Measurements from ENCODE around the gene MYO1E.
A peak's percentile ranks its signal among the peaks of the same experiment; 100 is the strongest.
"Not testable (repeated sequence)": the region's sequence is repeated elsewhere in the genome, so short reads cannot be mapped to it uniquely, and the experiment has no call there.

Gene MYO1E

DNA sequence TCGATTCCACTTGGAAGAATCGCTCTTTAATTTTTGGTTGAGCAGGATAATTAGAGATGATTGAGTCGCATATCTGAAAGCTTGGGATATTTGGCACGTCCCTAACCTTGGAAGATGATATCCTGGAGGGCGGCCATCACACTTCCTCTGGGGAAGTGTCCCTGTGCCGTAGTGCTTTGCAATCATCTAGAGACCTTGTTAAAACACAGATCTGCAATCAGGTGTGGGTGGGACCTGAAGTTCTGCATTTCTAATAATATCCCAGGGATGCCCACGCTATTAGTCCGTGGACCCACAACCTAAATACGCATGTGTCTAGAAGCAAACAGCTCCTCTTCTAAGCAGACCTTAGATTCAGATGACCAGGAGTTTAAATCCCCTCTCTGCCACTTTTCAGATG, 20.5 kb downstream of the MYO1E start:
- Histone ChIP-seq H3K27ac (ENCODE audit: low read length) (no peak overlapping the region), H3K36me3 (ENCODE audit: control insufficient read depth in 2 of 2, insufficient read depth in 2 of 2, low read length in 2 of 2) (no peaks in the 10 kb centered on the region), H3K4me1 (ENCODE audit: control insufficient read depth, insufficient read depth, low read length) (no peaks in the 10 kb centered on the region), H3K9ac (ENCODE audit: low read length in 2 of 2) (no peak overlapping the region), H3K27me3 (ENCODE audit: control insufficient read depth in 1 of 2, insufficient read depth in 2 of 2, low read length in 2 of 2) (no peaks in the 10 kb centered on the region), H3K4me3 (ENCODE audit: low read length in 2 of 2) (peak overlapping the region in 1 of 2 donors; percentile 3), H3K9me3 (ENCODE audit: control insufficient read depth in 2 of 2, low read length in 2 of 2) (no peaks in the 10 kb centered on the region)

DNA sequence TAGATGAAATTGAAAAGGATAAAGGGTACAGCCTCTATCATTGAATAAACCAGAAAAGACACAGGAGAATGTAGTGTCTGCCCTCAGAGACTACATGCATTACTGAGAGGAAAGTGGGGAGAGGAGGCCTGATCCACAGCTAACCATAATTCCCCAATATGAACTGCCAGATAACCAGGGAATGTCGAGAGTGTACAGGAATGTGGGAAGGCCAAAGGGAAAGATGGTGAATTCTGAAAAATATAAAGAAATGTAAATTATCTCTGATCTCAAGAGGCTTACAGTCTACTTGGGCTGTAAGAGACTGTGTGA, 22.3 kb downstream of the MYO1E start:
- Histone ChIP-seq H3K9me3 (ENCODE audit: control insufficient read depth in 2 of 2, low read length in 2 of 2) (no peaks in the 10 kb centered on the region), H3K4me3 (ENCODE audit: low read length in 2 of 2) (no peak overlapping the region), H3K4me1 (ENCODE audit: control insufficient read depth, insufficient read depth, low read length) (peaks cover 3% of the 10 kb centered on the region), H3K36me3 (ENCODE audit: control insufficient read depth in 2 of 2, insufficient read depth in 2 of 2, low read length in 2 of 2) (no peaks in the 10 kb centered on the region), H3K27me3 (ENCODE audit: control insufficient read depth in 1 of 2, insufficient read depth in 2 of 2, low read length in 2 of 2) (no peaks in the 10 kb centered on the region), H3K27ac (ENCODE audit: low read length) (no peak overlapping the region), H3K9ac (ENCODE audit: low read length in 2 of 2) (no peak overlapping the region)

DNA sequence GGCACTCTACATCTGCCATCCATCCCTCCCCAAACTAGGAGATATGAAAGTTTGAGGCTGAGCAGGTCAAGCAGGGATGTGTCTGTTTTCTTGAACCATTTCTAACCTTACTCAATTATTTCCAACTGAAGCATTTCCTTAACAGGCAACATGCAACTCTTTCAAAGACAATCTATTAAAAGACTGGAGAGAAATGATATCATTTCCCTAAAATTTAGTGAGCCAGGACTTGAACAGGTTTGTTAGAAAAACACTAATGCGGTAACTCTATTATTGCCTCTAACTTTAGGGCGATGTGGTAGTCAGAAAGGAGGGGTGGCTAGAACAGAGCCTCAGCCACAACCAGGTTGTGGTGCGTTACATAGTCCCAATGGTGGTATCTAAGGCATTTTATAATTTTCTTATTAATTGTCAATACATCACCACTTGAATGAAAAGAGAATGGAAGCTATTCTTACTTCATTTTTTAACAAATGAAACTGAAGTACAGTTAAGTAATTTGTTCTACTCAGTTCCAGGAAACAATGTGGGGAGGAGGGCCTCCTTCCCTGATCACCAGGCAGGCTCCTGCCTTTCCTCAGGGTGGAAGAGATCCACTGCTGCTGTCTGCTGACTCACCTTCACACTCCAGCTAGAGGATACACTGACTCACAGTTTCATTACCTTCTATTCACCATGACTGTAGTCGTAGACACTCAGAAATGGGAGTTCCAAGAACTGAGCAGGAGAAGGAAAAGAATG, 22.8 kb downstream of the MYO1E start:
- no peak overlapping the region for H3K27ac ChIP-seq (ENCODE audit: low read length)
- H3K4me1 ChIP-seq (ENCODE audit: control insufficient read depth, insufficient read depth, low read length): peaks cover 3% of the 10 kb centered on the region
- no peaks in the 10 kb centered on the region for H3K9me3 ChIP-seq (ENCODE audit: control insufficient read depth in 2 of 2, low read length in 2 of 2)
- no peaks in the 10 kb centered on the region for H3K27me3 ChIP-seq (ENCODE audit: control insufficient read depth in 1 of 2, insufficient read depth in 2 of 2, low read length in 2 of 2)
- no peak overlapping the region for H3K9ac ChIP-seq (ENCODE audit: low read length in 2 of 2)
- no peak overlapping the region for H3K4me3 ChIP-seq (ENCODE audit: low read length in 2 of 2)
- H3K36me3 ChIP-seq (ENCODE audit: control insufficient read depth in 2 of 2, insufficient read depth in 2 of 2, low read length in 2 of 2): no peaks in the 10 kb centered on the region

DNA sequence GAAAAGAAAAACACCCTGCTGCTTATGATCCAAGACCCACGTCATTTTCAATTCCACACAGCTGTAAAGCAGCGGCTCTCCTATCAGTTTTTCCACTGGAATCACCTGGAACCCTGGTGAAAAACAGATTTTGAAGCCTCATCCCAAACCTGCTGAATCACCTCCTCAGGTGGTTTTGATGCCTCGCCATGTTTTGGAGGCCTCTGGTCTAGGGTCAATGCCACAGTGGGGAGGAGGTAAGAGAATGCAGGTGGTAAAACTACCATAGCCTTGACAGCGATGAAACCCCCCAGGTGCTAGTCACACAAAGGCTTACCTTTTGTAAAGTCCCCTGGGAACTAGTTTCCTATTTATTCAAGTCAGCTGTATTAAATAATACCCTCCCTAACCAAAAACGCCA, 24.8 kb downstream of the MYO1E start:
- H3K4me1 ChIP-seq (ENCODE audit: control insufficient read depth, insufficient read depth, low read length): peaks cover 3% of the 10 kb centered on the region
- H3K27me3 ChIP-seq (ENCODE audit: control insufficient read depth in 1 of 2, insufficient read depth in 2 of 2, low read length in 2 of 2): no peaks in the 10 kb centered on the region
- H3K36me3 ChIP-seq (ENCODE audit: control insufficient read depth in 2 of 2, insufficient read depth in 2 of 2, low read length in 2 of 2): no peaks in the 10 kb centered on the region
- H3K9ac ChIP-seq (ENCODE audit: low read length in 2 of 2): no peak overlapping the region
- no peak overlapping the region for H3K4me3 ChIP-seq (ENCODE audit: low read length in 2 of 2)
- H3K27ac ChIP-seq (ENCODE audit: low read length): no peak overlapping the region
- no peaks in the 10 kb centered on the region for H3K9me3 ChIP-seq (ENCODE audit: control insufficient read depth in 2 of 2, low read length in 2 of 2)

DNA sequence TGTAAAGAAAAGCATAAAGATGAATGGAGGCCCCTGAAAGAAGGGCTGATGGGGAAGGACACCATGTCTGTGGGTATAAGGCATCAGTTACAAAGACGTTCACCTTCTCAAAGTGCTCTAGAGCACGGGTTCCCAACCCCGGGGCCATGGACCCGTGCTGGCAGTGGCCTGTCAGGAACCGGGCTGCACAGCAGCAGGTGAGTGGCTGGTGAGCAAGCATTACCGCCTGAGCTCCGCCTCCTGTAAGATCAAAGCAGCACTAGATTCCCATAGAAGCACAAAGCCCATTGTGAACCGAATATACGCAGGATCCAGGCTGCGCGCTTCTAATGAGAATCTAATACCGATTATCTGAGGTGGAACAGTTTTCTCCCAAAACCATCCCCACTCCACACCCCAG, 25.7 kb downstream of the MYO1E start:
- peaks cover 3% of the 10 kb centered on the region for H3K4me1 ChIP-seq (ENCODE audit: control insufficient read depth, insufficient read depth, low read length)

DNA sequence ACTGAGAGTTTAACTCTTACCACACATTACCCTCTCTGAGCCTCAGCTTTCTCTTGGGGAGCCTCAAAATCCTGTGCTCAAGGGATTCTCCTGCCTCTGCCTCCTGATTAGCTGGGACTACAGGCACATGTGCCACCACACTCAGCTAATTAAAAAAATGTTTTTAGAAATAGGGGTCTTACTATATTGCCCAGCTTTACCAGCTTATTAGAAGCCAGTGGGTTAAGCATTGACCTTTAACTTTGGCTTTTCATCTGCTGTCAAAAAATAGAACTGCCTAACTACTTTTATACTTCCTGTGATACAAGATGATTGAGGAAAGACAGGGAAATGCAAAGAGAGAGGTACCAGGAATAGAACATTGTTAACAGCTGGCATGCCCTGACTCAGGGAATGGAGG, 27.3 kb downstream of the MYO1E start:
- no peaks in the 10 kb centered on the region for H3K36me3 ChIP-seq (ENCODE audit: control insufficient read depth in 2 of 2, insufficient read depth in 2 of 2, low read length in 2 of 2)
- peaks cover 3% of the 10 kb centered on the region for H3K4me1 ChIP-seq (ENCODE audit: control insufficient read depth, insufficient read depth, low read length)
- H3K27me3 ChIP-seq (ENCODE audit: control insufficient read depth in 1 of 2, insufficient read depth in 2 of 2, low read length in 2 of 2): no peaks in the 10 kb centered on the region
- H3K9ac ChIP-seq (ENCODE audit: low read length in 2 of 2): no peak overlapping the region
- H3K27ac ChIP-seq (ENCODE audit: low read length): no peak overlapping the region
- no peaks in the 10 kb centered on the region for H3K9me3 ChIP-seq (ENCODE audit: control insufficient read depth in 2 of 2, low read length in 2 of 2)
- H3K4me3 ChIP-seq (ENCODE audit: low read length in 2 of 2): no peak overlapping the region

More for the DNA sequence above, 25.7 kb downstream of the MYO1E start:
- H3K9me3 ChIP-seq (ENCODE audit: control insufficient read depth in 2 of 2, low read length in 2 of 2): no peaks in the 10 kb centered on the region
- no peaks in the 10 kb centered on the region for H3K36me3 ChIP-seq (ENCODE audit: control insufficient read depth in 2 of 2, insufficient read depth in 2 of 2, low read length in 2 of 2)
- no peak overlapping the region for H3K27ac ChIP-seq (ENCODE audit: low read length)
- no peak overlapping the region for H3K9ac ChIP-seq (ENCODE audit: low read length in 2 of 2)
- H3K4me3 ChIP-seq (ENCODE audit: low read length in 2 of 2): no peak overlapping the region
- H3K27me3 ChIP-seq (ENCODE audit: control insufficient read depth in 1 of 2, insufficient read depth in 2 of 2, low read length in 2 of 2): no peaks in the 10 kb centered on the region

DNA sequence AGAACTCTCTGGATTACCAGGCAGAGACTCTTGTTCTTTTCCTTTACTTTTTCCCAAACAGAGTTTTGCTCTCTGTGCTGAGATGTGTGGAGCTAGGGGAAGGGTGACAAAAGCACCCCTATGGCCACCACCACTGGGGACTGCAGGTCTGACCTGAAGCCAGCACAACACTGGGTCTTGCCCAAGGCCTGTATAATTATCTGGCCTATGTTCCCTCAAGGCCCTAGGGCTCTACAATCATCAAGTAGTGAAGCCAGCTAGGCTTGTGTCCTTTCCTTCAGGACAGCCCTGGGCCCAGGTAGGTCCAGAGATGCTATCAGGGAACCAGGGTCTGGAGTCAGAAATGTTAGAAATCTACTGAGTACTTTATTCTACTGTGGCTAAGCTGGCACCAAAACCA, 28.4 kb downstream of the MYO1E start:
- no peak overlapping the region for H3K4me3 ChIP-seq (ENCODE audit: low read length in 2 of 2)
- H3K9me3 ChIP-seq (ENCODE audit: control insufficient read depth in 2 of 2, low read length in 2 of 2): no peaks in the 10 kb centered on the region
- peaks cover 3% of the 10 kb centered on the region for H3K4me1 ChIP-seq (ENCODE audit: control insufficient read depth, insufficient read depth, low read length)
- no peaks in the 10 kb centered on the region for H3K27me3 ChIP-seq (ENCODE audit: control insufficient read depth in 1 of 2, insufficient read depth in 2 of 2, low read length in 2 of 2)
- H3K36me3 ChIP-seq (ENCODE audit: control insufficient read depth in 2 of 2, insufficient read depth in 2 of 2, low read length in 2 of 2): no peaks in the 10 kb centered on the region
- no peak overlapping the region for H3K9ac ChIP-seq (ENCODE audit: low read length in 2 of 2)
- H3K27ac ChIP-seq (ENCODE audit: low read length): no peak overlapping the region

DNA sequence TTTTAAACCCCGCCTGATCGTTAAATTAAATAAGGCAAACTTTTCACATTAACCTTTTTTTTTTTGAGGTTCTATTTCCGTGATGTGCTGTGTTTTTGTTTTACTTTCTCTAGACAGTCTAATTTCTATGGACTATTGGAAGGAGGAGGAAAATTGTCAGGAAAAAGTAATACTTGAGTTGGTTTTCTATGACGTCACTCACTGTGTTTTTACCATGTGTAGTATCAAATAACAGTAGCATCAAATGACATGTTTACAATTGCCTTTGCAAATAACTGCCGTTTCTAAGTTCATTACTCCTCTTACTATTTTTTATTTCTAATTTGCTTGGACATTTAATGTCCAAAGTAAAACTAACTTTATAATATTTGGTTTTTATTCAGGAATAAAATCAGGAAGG, 32.3 kb downstream of the MYO1E start:
- Histone ChIP-seq H3K4me3 (ENCODE audit: low read length in 2 of 2) (no peak overlapping the region), H3K36me3 (ENCODE audit: control insufficient read depth in 2 of 2, insufficient read depth in 2 of 2, low read length in 2 of 2) (no peaks in the 10 kb centered on the region), H3K4me1 (ENCODE audit: control insufficient read depth, insufficient read depth, low read length) (no peaks in the 10 kb centered on the region), H3K9me3 (ENCODE audit: control insufficient read depth in 2 of 2, low read length in 2 of 2) (no peaks in the 10 kb centered on the region), H3K27me3 (ENCODE audit: control insufficient read depth in 1 of 2, insufficient read depth in 2 of 2, low read length in 2 of 2) (no peaks in the 10 kb centered on the region), H3K9ac (ENCODE audit: low read length in 2 of 2) (no peak overlapping the region), H3K27ac (ENCODE audit: low read length) (no peak overlapping the region)

DNA sequence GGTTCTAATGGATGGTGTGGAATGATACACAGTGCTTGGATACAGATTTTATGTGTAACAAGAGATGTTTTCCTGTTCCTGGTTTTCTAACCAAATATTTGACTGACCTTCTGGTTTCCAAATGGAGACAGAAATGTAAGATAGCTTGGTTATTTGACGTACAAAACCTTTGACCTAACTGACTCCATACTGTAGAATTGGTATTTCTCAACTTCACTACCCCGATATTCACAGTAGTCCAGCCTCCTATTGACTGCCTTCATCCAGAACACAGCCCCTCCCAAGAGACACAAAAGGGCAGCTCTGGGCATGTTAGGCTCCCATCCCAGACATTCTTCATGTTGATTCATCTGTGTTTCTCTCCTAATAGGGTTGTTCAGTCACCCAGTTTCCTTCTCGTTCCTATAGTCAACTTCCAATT, 33.4 kb downstream of the MYO1E start:
- no peak overlapping the region for H3K27ac ChIP-seq (ENCODE audit: low read length)
- H3K4me1 ChIP-seq (ENCODE audit: control insufficient read depth, insufficient read depth, low read length): no peaks in the 10 kb centered on the region
- H3K4me3 ChIP-seq (ENCODE audit: low read length in 2 of 2): no peak overlapping the region
- no peak overlapping the region for H3K9ac ChIP-seq (ENCODE audit: low read length in 2 of 2)
- H3K9me3 ChIP-seq (ENCODE audit: control insufficient read depth in 2 of 2, low read length in 2 of 2): no peaks in the 10 kb centered on the region
- no peaks in the 10 kb centered on the region for H3K27me3 ChIP-seq (ENCODE audit: control insufficient read depth in 1 of 2, insufficient read depth in 2 of 2, low read length in 2 of 2)
- no peaks in the 10 kb centered on the region for H3K36me3 ChIP-seq (ENCODE audit: control insufficient read depth in 2 of 2, insufficient read depth in 2 of 2, low read length in 2 of 2)

DNA sequence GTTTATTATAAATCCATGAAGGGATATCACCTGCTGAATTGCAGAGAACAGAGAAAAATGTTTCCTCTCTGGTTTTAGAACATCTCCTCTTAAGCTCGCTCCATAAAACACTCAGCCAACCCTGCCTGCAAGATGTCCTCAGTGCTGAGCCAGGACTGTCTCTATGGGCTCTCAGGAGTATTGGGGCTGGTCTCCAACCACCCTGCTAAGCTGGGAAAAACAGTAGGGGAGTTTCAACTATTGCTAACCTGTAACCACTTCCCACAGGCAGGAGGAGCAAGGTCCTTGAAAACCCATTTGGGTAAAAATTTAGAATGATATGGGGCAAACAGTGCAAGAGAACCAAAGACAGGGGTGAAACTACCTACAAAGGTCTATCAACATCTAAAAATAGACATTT, 34.3 kb downstream of the MYO1E start:
- Histone ChIP-seq H3K36me3 (ENCODE audit: control insufficient read depth in 2 of 2, insufficient read depth in 2 of 2, low read length in 2 of 2) (no peaks in the 10 kb centered on the region), H3K27ac (ENCODE audit: low read length) (no peak overlapping the region), H3K9ac (ENCODE audit: low read length in 2 of 2) (no peak overlapping the region), H3K4me3 (ENCODE audit: low read length in 2 of 2) (no peak overlapping the region), H3K9me3 (ENCODE audit: control insufficient read depth in 2 of 2, low read length in 2 of 2) (no peaks in the 10 kb centered on the region), H3K27me3 (ENCODE audit: control insufficient read depth in 1 of 2, insufficient read depth in 2 of 2, low read length in 2 of 2) (no peaks in the 10 kb centered on the region), H3K4me1 (ENCODE audit: control insufficient read depth, insufficient read depth, low read length) (no peaks in the 10 kb centered on the region)

DNA sequence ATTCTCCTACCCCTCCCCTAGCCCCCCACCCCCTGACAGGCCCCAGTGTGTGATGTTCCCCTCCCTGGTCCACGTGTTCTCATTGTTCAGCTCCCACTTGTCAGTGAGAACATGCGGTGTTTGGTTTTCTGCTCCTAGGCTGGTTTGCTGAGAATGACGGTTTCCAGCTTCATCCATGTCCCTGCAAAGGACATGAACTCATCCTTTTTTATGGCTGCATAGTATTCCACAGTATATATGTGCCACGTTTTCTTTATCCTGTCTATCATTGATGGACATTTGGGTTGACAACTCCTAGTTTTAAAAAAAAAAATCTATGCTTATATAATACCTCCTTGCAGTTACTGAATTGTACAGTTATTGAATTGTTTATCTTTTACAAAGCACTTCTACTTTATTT, 35.9 kb downstream of the MYO1E start:
- not testable (repeated sequence) for H3K27me3 ChIP-seq (ENCODE audit: control insufficient read depth in 1 of 2, insufficient read depth in 2 of 2, low read length in 2 of 2); H3K27ac ChIP-seq (ENCODE audit: low read length); H3K36me3 ChIP-seq (ENCODE audit: control insufficient read depth in 2 of 2, insufficient read depth in 2 of 2, low read length in 2 of 2); H3K4me3 ChIP-seq (ENCODE audit: low read length in 2 of 2); H3K9me3 ChIP-seq (ENCODE audit: control insufficient read depth in 2 of 2, low read length in 2 of 2); H3K4me1 ChIP-seq (ENCODE audit: control insufficient read depth, insufficient read depth, low read length); H3K9ac ChIP-seq (ENCODE audit: low read length in 2 of 2)

All from stomach smooth muscle (tissue), 2 donors.